GM21737 (cell line): ENCODE results near the gene CHCHD6.
A peak's percentile ranks its signal among the peaks of the same experiment; 100 is the strongest.

ENCODE experiments used
- ATAC-seq: cut with Tn5 transposase; IDR thresholded peaks from one replicate; pipeline ENCODE4 v1.9.1; 2021; ENCODE audit warnings: mild to moderate bottlenecking, moderate library complexity; ENCODE audit not compliant: unreplicated experiment

Gene CHCHD6

DNA sequence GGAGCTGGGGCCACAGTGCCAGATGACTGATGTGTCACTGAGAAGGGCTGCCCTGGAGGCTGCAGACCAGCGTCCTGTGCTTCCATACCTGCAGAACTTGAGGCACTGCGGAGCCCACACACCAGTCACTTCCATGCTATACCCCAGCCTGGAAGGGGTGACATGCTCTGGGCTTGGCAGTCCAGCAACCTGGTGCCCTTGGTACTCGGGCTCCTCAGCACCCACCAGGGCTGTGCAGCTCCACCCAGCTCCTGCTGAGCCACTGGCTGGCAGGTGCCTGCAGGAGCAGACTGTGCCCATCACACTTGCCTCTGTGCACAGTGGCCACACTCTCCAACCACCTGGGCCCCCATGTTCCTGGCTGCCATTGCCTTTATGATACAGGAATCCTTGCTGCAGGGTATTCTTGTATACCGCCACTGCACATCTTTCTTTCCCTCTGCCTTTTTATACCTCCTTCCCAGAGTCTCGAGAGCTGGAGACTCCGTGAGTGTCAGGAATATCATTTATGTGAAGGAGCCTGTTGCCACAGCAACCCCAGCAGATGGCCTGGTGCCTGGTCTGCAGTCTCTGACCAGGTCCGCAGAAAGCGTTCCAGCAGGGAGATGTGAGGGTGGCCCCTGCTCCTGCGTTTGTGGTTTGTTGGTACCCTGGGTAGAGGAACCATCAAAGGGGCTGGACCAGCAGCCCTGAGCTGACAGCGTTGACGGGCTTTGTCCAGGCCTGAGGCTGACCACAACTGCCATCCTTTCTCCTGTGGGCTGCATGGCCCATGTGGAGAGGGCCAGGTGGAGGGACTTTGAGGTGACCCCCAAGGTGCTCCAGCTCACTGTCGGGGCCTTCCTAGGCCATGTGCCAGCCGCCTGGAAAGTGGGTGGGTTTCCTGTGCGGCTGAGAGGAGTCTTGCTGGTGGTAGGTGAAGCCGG lies 185.5 kb downstream of the CHCHD6 start:
- ATAC-seq: no peak

DNA sequence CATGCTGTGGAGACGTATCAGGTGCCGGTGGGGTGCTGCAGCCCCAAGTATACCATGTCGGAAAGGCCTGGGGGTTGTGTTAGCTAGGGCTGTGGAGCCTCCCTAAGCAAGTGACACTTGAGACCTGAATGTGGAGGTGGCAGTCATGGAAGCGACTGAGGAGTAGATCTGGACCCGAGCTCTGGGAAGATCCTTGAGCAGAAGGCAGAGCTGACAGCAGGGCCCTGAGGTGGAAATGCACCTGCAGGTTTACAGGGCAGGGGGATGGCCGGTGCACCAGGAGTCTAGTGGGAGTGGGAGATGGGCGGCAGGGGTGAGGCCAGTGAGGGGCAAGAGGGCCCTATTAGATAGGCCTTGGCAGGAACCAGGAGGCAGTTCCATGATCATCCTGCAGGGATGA lies 187.1 kb downstream of the CHCHD6 start:
- ATAC-seq: no peak

DNA sequence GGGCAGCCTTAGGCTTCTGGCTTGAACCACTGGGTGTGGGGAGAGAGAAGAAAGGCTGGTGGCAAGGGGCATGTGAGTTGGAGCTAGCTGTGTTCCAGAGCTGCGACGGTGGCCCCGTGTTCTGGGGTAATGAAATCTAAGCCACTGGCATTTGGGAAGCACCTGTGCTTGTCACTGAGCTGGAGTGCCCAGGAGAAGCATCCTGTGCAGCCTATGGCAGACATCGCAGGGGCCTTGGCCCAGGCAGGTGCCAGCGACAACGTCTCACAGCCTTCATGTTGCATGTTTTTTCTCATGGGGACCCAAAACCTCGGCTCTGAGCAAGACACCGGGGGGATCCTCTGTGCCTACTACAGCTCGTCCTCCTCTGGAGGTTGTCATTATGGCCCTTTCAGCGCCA lies 187.8 kb downstream of the CHCHD6 start:
- no peak for ATAC-seq

DNA sequence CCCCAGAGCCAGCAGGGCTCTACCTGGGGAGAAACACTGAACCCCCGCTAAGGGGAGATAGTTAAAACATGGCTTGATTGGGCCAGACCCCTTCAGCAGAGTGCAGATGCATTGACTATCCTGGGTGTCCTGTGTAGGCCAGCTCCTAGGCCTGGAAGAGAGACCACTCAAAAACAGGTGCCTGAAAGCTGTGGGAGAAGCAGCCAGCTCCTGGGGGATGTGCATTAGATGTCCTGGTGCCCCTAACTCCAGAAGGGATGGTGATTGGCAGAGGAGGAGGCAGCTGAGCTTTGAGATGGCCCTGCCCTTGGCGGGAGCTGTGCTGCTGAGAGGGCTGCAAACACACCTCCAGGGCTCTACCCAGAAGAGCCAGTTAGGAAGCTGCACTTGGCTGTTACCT lies 189.6 kb downstream of the CHCHD6 start:
- ATAC-seq: no peak

DNA sequence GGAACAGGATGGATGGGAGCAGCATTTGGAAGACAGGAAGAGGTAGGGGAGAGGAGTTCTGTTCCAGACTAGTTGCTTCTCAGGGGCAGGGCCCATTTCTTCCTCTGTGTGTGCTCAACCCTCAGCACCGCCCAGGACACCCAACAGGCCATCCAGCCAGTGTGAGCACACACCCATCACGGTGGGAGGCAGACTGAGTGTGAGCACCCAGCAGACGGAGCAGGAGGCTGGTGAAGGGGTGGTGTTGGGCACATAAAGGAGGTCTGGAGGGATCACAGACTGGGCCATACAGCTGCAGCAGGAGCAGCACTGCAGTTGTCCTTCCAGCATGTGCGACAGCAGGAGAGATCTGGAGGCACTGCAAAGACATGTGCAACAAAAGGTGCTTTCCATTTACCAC lies 190.4 kb downstream of the CHCHD6 start:
- ATAC-seq: no peak

DNA sequence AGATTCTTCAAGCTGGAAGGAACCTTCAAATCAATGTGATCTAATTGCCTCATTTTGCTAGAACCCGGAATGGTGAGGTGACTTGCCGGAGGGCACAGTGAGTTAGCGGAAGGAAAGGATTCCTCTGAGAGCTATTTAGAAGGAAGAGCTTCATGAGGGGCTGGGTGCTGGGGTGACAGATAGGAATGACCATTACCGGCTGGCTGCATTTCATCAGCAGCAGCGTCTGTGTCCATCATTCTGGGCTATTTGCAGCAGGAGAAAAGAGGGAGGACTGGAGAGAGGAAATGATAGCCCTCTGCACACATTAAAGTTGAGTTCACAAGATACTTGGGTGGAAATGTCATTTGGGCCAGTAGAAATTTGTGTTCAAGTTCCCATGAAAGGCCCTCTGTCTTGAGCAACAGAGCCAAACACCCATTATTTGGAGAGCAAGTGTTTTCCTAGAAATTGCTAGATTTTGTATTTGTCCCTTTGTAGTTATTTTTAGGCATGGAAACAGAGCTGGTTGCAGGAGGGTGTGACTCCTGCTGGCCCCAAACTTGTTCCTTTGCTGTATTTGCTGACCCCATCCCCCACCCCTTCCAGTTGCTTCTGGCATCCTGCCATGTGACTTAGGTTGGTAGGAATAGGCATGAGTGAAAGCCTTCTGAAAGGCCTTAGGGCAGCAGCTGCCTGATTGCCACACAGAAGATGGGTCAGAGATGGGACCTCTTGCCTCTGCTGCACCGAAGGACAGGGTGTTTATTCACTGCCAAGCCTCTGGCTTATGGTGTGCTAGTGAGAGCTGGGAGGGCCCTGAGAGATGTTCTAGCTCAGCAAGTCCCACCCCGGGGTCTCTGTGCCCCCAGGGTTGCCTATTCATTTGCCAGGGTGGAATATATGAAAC lies 191.4 kb downstream of the CHCHD6 start:
- ATAC-seq: no peak

DNA sequence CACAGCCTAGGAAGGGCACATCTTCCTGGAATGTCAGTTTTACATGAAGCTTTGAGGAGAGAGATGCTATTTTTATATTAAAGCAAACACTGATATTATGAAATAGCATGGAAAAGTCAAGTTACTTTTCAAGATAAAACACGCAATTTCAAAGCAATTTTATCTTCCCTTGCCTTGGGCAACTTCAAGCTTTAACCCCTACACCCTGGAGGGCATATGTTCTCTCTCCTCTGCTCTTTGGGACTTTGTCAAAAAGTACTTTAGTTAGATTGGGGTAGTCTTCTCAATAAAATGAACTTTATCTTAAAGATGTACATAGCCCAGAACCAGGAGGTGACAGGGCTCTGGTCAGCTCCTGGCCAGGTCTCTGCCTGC lies 192.0 kb downstream of the CHCHD6 start:
- ATAC-seq: no peak

DNA sequence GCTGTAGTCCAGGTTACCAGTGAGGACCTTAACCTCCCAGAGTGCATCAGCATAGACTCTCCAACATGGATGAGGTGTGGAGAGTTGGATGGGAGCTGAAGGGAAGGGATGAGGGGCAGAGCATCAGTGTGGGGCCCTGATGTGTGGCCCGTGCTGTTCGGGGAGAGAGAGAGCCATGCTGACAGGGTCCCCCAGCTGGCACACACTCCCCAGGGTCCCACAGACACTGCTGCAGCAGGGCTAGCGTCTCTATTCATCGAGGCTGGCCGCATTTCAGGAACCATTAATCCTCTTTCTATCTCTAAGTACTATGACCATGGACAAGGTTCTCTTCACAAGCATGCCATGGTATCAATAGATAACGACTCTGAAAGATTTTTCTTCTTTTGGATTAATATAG lies 192.9 kb downstream of the CHCHD6 start:
- ATAC-seq: no peak

DNA sequence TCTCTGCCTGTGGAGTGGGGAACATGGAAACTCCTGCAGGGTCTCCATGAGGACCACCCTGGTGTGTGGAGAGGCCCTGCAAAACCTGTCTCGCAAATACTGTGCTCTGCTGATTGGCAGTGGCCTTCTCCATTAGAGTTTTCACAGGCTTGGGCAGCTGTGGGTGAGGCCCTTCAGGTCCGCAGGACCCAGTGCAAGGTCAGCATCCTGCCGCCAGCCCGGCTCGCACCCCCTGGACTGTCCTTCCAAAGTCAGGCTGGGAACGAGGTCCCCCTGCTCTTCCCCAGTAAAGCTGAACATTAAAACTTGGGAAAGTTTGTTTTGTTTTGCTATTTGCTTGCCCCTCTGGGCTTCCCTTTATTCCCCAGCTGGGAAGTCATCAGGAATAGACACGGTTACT lies 193.9 kb downstream of the CHCHD6 start:
- no peak for ATAC-seq

DNA sequence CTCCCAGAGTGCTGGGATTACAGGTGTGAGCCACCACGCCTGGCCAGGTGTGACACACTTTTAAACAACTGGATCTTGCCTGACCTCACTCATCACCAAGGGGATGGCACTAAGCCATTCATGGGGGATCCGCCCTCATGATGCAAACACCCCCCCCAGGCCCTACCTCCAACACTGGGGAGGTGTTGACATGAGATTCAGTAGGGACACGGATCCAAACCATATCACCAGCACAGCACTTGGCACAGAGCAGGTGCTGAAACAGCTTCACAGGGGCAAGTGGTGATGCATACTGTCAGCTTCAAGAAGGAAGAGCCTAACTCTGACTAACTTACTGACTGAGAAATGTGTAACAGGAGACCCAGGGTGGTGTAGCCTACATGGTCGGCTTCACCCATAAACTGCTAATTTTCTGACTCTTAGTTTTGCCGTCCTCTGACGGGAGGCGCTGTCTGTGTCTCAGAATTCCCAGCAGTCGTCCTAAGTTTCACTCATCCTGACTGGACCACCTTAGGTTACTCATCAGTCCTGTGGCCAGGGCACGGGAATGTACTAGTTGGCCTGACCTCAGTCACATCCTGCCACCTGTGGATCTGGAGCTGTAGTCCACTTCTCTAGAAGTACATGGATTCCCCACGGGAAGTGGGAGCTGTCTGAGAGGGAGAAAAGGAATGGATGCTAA lies 197.0 kb downstream of the CHCHD6 start:
- ATAC-seq: no peak

DNA sequence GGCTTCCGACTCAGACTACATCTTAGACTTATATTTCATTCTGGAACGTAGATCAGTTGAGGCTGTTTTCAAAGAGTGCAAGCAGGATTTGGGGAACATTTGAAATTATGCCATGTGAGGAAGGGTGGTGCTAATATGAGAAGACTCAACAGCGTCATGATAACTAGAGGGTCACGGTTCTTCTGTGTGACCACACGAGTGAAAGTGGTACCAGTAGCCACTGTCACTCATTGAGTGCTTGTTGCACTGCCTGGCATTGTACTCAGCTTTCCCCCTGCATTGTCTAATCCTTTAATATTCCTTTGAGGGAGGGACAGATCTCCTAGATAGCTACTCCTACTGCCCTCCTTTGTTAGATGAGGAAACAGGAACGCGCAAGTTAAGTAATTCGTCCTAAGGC lies 197.6 kb downstream of the CHCHD6 start:
- ATAC-seq: no peak

DNA sequence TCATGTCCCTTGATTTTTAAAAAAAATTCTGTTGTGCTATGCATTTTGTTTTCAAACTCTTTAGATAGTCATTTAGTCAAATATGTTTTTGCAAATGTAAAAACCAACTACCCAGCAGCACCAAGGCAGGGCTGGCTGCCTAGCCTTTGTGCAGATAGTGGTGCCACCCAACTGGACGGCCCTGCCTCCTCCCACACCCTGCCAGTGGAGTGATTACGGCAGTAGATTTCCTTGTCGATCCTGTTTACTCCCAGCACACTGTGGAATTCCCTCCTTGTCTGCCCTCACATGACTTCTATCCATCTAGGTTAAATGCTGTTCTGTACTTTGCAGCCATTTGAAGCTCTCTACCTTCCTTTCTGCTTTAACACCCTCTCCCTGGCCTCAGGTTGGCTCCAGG lies 199.5 kb downstream of the CHCHD6 start:
- ATAC-seq: no peak

DNA sequence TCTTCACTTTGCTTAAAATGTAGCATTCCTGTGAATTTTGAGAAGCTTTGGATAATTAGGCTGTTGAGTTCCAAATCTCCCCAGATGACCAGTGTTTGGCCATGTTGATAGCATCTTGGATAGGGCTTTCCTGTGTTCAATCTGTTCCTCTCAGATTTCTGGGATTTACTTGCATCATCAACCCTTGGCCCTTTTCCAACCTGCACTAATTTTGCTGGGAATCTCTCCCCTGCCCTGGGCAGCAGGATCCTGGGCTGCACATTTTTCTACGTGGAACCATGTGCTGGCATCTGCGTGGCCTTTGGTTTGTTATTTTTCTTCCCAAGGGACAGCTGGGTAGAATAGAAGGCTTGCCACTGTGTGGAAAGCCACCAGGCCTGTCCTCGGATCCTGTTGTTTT lies 203.5 kb downstream of the CHCHD6 start:
- no peak for ATAC-seq

DNA sequence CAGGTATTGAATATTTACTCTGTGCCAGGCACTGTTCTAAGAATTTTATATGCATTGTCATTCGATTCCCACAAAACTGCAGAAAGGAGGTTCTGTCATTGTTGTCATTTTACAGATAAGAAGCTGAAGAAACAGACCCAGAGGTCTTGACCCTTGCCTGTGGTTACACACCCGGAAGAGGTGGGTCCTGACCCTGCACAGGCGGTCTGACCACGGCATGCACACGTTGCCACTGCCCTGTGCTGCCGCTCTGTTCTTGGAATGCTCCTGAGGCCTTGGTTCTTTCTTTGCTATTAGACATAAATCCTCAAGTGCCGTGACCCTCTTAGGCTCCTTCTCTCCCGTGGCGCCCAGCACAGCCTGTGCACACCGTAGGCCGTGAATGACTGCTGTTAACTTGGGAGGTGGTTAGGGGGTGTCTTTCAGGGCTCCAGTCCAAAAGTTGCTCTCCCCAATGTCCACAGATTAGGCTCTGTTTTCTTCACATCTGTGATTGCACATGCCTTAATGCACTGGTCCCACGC lies 204.8 kb downstream of the CHCHD6 start:
- ATAC-seq: no peak

DNA sequence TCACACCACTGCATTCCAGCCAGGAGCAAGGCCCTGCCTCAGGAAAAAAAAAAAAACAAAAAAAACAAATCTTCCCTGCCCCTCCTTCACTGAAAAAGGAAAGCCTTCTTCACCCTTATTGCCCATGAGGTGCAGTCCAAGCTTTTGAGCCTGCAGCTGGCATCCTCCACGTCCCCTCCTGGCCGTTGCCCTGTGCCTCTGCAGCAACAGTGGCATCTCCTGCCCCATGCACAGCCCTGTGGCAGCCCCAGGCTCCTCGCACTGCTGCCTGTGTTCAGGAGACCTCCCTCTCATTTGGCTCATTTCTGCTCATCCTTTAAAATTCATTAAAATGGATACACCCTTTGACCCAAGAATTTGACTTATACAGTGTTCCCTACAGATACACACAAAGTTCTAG lies 206.2 kb downstream of the CHCHD6 start:
- ATAC-seq: no peak

DNA sequence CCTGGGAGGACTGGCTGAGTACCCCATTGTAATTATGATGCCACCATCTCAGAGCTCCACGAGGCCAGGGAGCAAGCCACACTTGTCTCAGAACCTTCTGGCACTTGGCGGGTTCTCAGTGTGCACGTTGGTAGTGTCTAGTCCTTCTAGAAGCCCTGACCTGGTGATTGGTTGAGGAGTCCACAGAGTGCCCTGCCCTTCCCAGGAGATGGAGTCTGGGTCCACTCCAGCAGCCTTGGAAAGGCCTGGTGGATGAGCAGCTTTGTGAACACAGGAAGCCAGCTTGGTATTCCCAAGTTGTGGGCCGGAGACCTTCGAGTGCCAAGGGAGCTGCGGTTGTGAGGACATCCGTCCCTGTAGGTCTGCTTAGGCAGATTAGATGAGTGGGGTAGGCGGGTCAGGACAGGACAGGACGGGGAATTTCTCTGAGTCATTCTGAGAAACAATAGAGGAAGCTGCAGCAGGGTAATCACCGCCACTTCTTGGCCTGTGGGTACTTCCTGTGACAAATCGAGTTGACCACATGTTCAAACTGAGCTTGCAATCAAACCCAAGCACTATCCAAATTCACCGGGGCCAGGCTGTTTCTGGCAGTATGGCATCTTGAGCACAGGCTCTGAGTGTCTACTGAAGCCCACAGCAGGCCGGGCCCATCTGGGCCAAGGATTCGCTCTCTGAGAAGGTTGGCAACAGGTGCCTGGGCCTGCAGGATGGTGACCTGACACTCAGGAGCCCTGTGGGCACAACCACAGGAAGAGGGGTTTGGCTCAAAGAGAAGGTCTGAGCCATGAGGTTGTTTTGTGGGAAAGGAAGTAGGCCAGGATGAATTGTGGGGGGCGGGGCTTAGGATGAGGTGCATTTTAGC lies 207.4 kb downstream of the CHCHD6 start:
- peak; percentile 96 for ATAC-seq

DNA sequence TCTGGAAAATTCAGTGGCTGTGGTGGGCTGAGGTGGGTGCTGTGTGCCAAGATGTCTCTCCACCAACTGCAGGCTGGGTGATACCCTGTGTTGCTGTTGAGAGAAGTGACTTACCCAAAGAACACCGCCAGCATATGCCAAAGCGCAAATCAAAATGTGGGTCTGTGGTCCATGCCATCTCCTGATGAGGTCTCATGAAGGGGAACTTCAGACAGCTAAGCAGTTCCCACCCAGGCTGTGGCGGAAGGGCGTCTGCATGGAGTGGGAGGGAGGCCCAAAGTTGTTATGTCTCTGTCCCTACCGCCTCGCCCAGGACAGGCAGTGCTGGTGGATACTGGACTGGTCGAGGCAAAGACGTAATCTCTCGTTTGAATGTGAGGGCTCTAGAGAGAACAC lies 208.0 kb downstream of the CHCHD6 start:
- ATAC-seq: no peak

DNA sequence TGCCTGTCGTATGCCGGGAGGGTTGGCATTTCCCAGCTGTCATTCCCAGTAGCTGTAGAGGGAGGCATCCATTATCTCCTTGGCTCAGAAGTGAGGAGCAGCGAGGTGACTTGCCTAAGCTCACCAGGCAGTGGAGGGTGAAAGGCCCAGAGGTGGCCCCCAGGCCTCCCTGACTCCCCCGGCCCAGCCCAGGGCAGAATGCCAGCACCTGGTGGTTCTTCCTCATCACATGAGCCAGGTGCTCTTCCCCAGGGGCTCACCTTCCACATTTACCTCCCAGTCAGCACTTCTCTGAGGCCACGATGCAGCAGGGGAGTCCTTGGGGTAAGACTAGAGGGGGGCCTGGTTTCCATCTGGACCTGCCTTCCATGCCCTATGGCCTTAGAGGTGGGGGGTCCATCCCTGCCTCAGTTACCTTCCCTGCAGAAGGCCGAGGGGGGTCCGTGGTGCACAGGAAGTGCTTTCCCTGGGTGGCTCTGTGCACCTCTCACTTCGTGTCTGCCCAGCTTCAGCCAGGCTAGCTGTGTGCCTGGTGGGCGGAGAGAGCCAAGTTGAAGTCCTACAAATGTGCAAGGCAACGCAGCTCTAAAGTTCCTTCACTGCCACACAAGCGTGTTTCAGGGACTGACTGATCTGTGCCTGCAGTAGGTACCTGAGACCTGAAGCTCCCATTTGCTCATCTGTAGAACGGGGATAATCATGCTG lies 208.6 kb downstream of the CHCHD6 start:
- ATAC-seq: no peak

DNA sequence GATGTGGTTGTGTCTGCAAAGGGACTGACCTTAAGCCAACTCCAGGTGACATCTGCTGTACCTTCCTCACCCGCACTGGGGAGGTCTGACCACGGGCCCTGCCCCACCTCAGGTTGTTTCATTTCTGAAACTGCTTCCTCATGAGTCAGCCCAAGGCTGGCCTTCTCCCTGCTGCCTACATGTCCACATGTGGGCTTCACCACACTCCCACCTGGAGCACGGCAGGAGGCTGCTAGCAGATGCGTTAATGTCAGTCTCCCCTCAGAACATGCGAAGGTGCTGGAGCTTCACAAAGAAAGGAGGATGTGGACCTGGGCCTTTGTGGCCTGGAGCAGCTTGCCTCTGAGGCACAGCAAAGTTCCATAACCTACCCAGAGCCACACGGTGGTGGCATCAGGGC lies 209.5 kb downstream of the CHCHD6 start:
- no peak for ATAC-seq

DNA sequence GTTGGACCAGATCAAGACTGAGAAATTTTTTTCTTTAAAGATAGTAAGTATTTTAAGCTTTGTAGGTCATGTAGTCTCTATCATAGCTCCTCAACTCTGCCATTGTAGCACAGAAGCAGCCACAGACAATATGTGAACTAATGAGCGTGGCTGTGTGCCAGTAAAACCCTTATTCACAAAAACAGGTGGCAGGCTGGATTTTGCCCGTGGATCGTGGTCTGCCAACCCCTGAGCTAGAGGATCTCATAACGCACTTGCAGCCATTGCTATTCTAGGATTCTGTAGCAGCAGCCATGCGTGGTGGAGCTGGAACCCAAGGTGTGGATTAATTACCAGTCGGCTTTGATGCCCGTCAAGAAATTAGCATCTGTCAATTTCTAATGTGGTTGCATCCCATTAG lies 210.2 kb downstream of the CHCHD6 start:
- ATAC-seq: no peak
